HG03064 (cell line): Measurements from ENCODE around the gene PPP1R1A.

ENCODE experiments used
- ATAC-seq: cut with Tn5 transposase; IDR thresholded peaks from one replicate; pipeline ENCODE4 v1.9.1; 2021; ENCODE audit warnings: low read depth; ENCODE audit not compliant: unreplicated experiment

Gene PPP1R1A

GRCh38 chr12:54541751-54542290 is 46.6 kb downstream of the PPP1R1A start:
- no peak for ATAC-seq

DNA sequence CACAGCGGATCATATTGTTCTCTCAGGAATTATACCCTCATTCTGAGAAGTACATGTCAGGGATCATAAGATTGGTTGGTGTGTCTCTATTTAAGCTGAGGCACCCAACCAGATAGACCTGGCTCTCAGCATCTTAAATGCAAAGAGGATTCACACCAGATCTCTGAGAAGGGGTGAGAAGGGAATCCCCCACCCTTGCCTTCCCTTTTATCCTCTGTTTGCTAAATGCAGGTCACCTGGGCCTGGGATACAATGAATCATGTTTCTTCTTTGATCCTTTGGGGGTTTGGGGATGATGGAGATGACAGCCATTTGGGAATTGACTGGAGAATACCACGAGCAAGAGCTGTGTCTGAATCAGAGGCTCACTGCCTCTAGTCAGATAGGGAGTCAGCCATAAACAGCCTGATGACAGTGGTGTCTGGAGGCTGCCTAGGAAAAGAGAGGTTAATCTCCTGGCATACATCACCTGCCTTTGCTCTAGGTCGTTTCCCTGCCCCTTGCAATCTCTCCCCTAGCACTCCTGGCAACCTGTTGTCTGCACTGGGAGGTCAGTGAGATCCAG is 50.2 kb downstream of the PPP1R1A start:
- no peak for ATAC-seq

- ATAC-seq: no peak
Measured at GRCh38 chr12:54535474-54535873, 53.0 kb downstream of the PPP1R1A start.

GRCh38 chr12:54529581-54529980 is 58.9 kb downstream of the PPP1R1A start:
- ATAC-seq: no peak
